Measurements from ENCODE around the gene BSN. TPM values are rescaled to one million over a fixed set of nuclear protein-coding genes. Genes with fewer than 3 reads are reported as not detected.
"Not testable (repeated sequence)": the region's sequence is repeated elsewhere in the genome, so short reads cannot be mapped to it uniquely, and the experiment has no call there.

Gene BSN
- total and polyA plus RNA-seq, 8 donors, result 0.26 to 1.1 (median 0.84) TPM

- Histone ChIP-seq H3K27me3 (peaks cover 0 to 23% of the 10 kb centered on the region in 2 donors), H3K27ac (peak within 1 kb of the TSS; percentile 55 to 82), H3K36me3 (peaks cover 0 to 10% of the 10 kb centered on the region in 2 donors), H3K4me3 (peak within 1 kb of the TSS; percentile 98 to 99), H3K4me1 (peaks cover 9 to 44% of the 10 kb centered on the region in 2 donors), H3K9me3 (no peaks in the 10 kb centered on the region)
- peak; percentile 87 to 97 (median 95) for DNase-seq
- intact Hi-C loops (cut with DNase I), result no loop called here
- TF ChIP-seq, protein P1, sequence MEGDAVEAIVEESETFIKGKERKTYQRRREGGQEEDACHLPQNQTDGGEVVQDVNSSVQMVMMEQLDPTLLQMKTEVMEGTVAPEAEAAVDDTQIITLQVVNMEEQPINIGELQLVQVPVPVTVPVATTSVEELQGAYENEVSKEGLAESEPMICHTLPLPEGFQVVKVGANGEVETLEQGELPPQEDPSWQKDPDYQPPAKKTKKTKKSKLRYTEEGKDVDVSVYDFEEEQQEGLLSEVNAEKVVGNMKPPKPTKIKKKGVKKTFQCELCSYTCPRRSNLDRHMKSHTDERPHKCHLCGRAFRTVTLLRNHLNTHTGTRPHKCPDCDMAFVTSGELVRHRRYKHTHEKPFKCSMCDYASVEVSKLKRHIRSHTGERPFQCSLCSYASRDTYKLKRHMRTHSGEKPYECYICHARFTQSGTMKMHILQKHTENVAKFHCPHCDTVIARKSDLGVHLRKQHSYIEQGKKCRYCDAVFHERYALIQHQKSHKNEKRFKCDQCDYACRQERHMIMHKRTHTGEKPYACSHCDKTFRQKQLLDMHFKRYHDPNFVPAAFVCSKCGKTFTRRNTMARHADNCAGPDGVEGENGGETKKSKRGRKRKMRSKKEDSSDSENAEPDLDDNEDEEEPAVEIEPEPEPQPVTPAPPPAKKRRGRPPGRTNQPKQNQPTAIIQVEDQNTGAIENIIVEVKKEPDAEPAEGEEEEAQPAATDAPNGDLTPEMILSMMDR (IDR thresholded peaks at IDR 0.05), result no peak
- peak; percentile 74 for ATAC-seq
These were observed 135.0 kb downstream of the BSN start, which contains the start of the genes MST1 and RNF123 for GRCh38 chr3:49689046-49689907. Gene MST1 (minus strand): TSS chr3:49689474. CDS start chr3:49688691, 783 bp downstream. Gene RNF123 (plus strand): TSS chr3:49689557. CDS start chr3:49691166, 1,609 bp downstream.

- intact Hi-C loops (cut with DNase I); H3K36me3 ChIP-seq; H3K9me3 ChIP-seq; ATAC-seq; DNase-seq: not testable (repeated sequence)
- H3K27ac ChIP-seq, result peak overlapping the region; percentile 55 to 82
- H3K27me3 ChIP-seq, result peaks cover 0 to 23% of the 10 kb centered on the region in 2 donors
- peak overlapping the region; percentile 98 to 99 for H3K4me3 ChIP-seq
- H3K4me1 ChIP-seq, result peaks cover 9 to 44% of the 10 kb centered on the region in 2 donors
These were observed 135.8 kb downstream of the BSN start for GRCh38 chr3:49689908-49690624.

- H3K4me1 ChIP-seq, result peaks cover 9 to 40% of the 10 kb centered on the region in 2 donors
- H3K9me3 ChIP-seq; H3K27ac ChIP-seq; intact Hi-C loops (cut with DNase I); DNase-seq; ATAC-seq; H3K36me3 ChIP-seq: not testable (repeated sequence)
- peak overlapping the region in 1 of 2 donors; percentile 99 for H3K4me3 ChIP-seq
- peaks cover 0 to 17% of the 10 kb centered on the region in 2 donors for H3K27me3 ChIP-seq
These were observed 136.6 kb downstream of the BSN start for GRCh38 chr3:49690856-49691255.

DNA sequence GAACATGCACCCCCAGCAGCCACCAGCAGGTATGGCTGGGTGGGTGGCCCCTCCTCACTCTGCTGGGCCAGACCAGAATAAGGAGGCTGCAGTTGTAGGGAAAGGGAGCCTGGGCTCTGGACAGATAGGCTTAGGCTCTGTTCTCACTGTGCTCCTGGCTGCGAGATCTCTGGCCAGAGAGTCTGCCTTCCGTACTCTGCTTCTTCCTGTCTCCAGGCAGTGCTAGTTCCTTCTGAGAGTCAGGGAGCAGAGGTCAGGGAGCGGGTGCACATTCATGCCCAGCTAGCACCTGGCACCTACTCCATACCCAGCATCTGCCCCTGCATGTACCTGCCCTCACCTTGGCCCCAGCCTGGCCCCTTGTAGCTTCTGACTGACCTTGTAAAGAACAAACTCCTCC is 137.2 kb downstream of the BSN start:
- H3K36me3 ChIP-seq; ATAC-seq; intact Hi-C loops (cut with DNase I); H3K9me3 ChIP-seq; H3K27ac ChIP-seq; H3K4me3 ChIP-seq: not testable (repeated sequence)
- H3K27me3 ChIP-seq, result peaks cover 0 to 11% of the 10 kb centered on the region in 2 donors
- peaks cover 9 to 35% of the 10 kb centered on the region in 2 donors for H3K4me1 ChIP-seq
- peak in 1 of 4 donors; percentile 12 for DNase-seq

- H3K27ac ChIP-seq; ATAC-seq; H3K4me3 ChIP-seq; intact Hi-C loops (cut with DNase I); H3K9me3 ChIP-seq; H3K27me3 ChIP-seq: not testable (repeated sequence)
- H3K36me3 ChIP-seq, result peaks cover 0 to 34% of the 10 kb centered on the region in 2 donors
- DNase-seq, result peak in 1 of 4 donors; percentile 17
- peaks cover 9 to 26% of the 10 kb centered on the region in 2 donors for H3K4me1 ChIP-seq
These were observed 140.3 kb downstream of the BSN start for GRCh38 chr3:49694409-49695070.

DNA sequence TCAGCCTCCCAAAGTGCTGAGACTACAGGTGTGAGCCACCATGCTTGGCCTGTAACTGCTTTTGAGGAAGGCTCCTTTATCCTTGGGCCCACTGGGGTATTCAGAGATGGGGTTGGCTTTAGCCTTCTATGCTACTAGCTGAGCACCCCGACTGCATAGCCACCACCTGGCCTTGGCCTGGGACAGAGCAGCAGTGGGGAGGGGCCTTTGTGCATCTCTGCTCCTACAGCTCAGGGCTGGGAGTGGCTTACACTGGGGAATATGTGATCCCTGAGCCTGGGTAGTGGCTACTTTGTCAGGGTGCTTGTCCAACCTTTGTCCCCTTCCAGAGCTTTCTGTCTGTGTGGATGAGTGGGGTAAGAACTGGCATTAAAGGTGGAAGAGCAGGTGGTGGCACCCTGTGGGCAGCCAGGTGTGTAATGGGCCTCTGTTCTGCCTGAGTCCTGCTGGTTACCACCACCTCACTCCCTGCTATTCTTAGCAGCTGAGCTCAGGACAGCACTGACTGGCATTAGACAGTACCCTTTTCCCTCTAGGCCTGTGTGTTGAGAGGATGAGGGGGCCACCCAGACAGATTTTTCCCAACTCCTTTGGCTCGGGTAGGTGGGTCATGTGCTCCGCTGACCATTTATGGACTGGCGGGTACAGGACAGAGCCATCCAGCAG is 141.2 kb downstream of the BSN start:
- H3K4me1 ChIP-seq, result peaks cover 5 to 18% of the 10 kb centered on the region in 2 donors

More for the DNA sequence above, 141.2 kb downstream of the BSN start:
- peaks cover 0 to 43% of the 10 kb centered on the region in 2 donors for H3K36me3 ChIP-seq
- H3K27me3 ChIP-seq; intact Hi-C loops (cut with DNase I); H3K27ac ChIP-seq; ATAC-seq; H3K4me3 ChIP-seq; DNase-seq; H3K9me3 ChIP-seq: not testable (repeated sequence)
